ENCODE results near the gene ZNF672. TPM values are rescaled to one million over a fixed set of nuclear protein-coding genes. Genes with fewer than 3 reads are reported as not detected.
A peak's percentile ranks its signal among the peaks of the same experiment; 100 is the strongest.

Gene ZNF672
- total RNA-seq, 2 donors from 2014 or later = 55.3 to 59.1 TPM

DNA sequence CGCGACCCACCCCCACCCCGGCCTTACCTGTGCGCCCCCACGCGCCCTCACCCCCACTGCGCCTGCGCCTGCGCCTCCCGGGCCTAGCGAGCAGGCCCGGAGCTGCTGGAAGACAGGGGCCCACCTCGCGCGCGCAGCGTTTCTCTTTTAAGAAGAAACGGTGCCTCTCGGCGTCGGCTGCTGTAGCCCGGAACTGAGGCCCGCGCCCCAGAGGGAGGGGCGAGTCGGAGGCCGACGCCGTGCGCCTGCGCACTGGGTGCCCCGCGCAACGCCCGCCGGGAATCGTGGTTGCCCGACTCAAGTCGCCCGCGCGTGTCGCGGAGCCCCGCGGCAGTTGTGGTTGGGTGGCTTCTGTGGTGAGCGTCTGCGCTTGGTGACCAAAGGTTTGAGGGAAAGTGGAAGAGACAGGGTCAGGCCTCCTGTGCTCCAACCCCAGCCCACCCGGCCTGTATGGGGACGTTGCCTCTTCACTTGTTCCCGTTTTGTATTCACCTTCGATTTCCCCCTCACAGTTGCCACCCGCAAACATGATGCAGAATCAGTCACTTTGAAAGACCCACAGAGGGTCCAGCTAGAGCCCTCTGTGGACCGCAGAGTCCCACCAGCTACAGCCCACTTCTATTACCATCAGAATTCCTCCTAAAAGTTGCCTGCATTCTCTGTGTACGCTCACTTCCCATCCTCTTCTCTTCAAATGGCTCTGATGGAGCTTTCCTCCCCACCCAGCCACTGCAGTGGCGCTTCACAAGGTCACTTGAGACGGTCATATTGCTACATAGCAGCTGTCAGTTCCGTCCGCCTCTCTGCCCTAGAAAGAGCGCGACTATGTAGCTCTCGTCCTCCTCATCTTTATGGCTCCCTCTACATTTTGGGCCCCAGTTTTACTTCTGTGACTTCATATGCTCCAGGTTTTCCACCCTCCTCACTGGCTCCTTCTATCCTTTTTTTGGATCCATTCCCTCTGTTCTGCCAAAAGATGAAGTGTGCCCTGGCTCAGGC lies 21.2 kb downstream of the ZNF672 start, which contains the start of gene ZNF692:
ZNF692 (minus strand) TSS at position 195 of the 999 bp plus-strand sequence. CDS start 776 bp downstream, outside the sequence.
- no peaks in the 10 kb centered on the region for H3K9me3 ChIP-seq
- H3K27me3 ChIP-seq = no peaks in the 10 kb centered on the region
- TF ChIP-seq CTCF (IDR thresholded peaks at IDR 0.05) = peak in 1 of 2 donors; percentile 32
- peak; percentile 98 for DNase-seq (ENCODE audit: low spot score)
- peak within 1 kb of the TSS; percentile 56 to 62 for H3K4me3 ChIP-seq
- peaks cover 0 to 37% of the 10 kb centered on the region in 2 donors for H3K4me1 ChIP-seq
- H3K36me3 ChIP-seq = peaks cover 2% of the 10 kb centered on the region
- H3K27ac ChIP-seq = peak within 1 kb of the TSS; percentile 86 to 91

DNA sequence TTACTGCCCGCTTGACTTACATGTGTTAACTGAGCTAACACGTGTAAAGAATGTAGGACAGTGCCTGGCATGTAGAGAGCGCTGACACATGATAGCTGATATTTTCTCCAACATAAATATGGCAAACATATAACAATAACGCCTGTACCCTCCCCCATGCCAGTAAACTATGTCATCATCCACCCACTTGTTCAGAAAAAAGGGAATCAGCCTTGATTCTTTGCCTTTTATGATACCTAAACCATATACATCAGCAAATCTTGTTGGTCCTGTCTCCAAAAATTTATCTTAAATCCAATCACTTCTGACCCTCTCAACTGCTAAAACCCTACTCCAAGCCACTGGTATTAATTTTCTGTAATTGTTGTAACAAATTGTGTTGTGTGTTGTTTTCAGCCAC lies 22.0 kb downstream of the ZNF672 start:
- no peak for TF ChIP-seq CTCF (IDR thresholded peaks at IDR 0.05)
- Histone ChIP-seq H3K4me3 (no peak overlapping the region), H3K36me3 (no peaks in the 10 kb centered on the region), H3K27ac (peak overlapping the region in 1 of 2 donors; percentile 86), H3K9me3 (no peaks in the 10 kb centered on the region), H3K4me1 (peaks cover 0 to 37% of the 10 kb centered on the region in 2 donors), H3K27me3 (no peaks in the 10 kb centered on the region)
- no peak for DNase-seq (ENCODE audit: low spot score)

- H3K4me3 ChIP-seq = no peak overlapping the region
- TF ChIP-seq CTCF (IDR thresholded peaks at IDR 0.05) = no peak
- no peak overlapping the region for H3K27ac ChIP-seq
- no peaks in the 10 kb centered on the region for H3K27me3 ChIP-seq
- H3K4me1 ChIP-seq = peaks cover 0 to 37% of the 10 kb centered on the region in 2 donors
- no peaks in the 10 kb centered on the region for H3K9me3 ChIP-seq
- no peak for DNase-seq (ENCODE audit: low spot score)
- no peaks in the 10 kb centered on the region for H3K36me3 ChIP-seq
Measured at GRCh38 chr1:248861616-248862015, 23.6 kb downstream of the ZNF672 start.

- no peak for TF ChIP-seq CTCF (IDR thresholded peaks at IDR 0.05)
- Histone ChIP-seq H3K27me3 (no peaks in the 10 kb centered on the region), H3K9me3 (no peaks in the 10 kb centered on the region), H3K4me3 (peak overlapping the region; percentile 50 to 65), H3K4me1 (peaks cover 0 to 32% of the 10 kb centered on the region in 2 donors), H3K36me3 (no peaks in the 10 kb centered on the region), H3K27ac (peak overlapping the region; percentile 64 to 76)
- no peak for DNase-seq (ENCODE audit: low spot score)
Measured at GRCh38 chr1:248862695-248862997, 24.6 kb downstream of the ZNF672 start.

DNA sequence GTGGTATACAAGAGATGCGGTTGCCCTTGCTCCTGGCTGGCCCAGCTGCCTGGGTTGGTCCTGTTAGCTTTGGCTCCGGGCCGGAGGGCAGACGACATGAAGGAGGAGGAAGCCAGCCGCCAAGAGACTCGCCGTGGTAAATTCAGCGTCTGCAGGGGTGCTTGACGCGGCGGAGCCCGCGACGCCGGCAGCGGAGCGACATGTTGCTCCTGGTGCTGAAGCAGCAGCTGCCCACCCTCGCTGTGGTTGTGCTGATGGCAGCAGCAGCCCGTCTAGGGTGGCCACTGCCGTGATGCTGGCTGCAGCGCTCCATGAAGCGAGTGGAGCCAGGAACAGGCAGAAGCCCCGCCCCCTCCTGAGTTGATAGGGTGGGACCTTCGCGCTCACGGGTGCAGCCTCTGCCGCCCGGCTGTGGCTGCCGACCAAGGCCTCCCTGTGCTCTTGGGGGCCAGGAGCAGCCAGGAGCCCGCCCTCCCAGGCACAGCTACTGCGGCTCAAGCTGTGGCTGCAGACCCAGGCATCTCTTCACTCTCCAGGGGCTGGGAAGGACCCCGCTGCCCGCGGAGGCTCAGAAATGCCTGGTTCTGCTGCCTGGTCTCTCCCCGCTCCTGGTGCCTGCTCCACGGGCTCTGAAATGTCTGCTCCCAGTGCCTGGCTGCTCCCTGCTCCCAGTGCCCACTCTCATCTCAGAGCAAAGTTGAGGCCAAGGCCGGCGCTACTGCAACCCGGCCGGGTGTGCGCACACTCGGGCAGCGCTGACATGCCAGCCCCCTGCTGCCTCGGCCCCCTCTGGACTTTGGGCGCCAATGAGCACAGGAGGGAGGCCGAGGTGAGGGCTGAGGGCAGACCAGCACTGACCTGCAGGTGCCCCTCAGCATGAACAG lies 25.2 kb downstream of the ZNF672 start:
- H3K4me1 ChIP-seq = peaks cover 0 to 26% of the 10 kb centered on the region in 2 donors

More for the DNA sequence above, 25.2 kb downstream of the ZNF672 start:
- Histone ChIP-seq H3K9me3 (no peaks in the 10 kb centered on the region), H3K27ac (peak overlapping the region; percentile 64 to 76), H3K36me3 (no peaks in the 10 kb centered on the region), H3K27me3 (no peaks in the 10 kb centered on the region), H3K4me3 (peak overlapping the region; percentile 50 to 65)
- peak; percentile 91 for DNase-seq (ENCODE audit: low spot score)
- TF ChIP-seq CTCF (IDR thresholded peaks at IDR 0.05) = peak in 1 of 2 donors; percentile 17

Data from right atrium auricular region (tissue), 2 donors.